ENCODE measurements around the gene OSBPL1A. TPM values are rescaled to one million over a fixed set of nuclear protein-coding genes. Genes with fewer than 3 reads are reported as not detected.
A peak's percentile ranks its signal among the peaks of the same experiment; 100 is the strongest.

Gene OSBPL1A
- total and polyA plus RNA-seq, 2 of the 8 experiments (the other 6 are each of a cell fraction or from before 2014, with no cell fraction given): 53.2 to 74.9 TPM

DNA sequence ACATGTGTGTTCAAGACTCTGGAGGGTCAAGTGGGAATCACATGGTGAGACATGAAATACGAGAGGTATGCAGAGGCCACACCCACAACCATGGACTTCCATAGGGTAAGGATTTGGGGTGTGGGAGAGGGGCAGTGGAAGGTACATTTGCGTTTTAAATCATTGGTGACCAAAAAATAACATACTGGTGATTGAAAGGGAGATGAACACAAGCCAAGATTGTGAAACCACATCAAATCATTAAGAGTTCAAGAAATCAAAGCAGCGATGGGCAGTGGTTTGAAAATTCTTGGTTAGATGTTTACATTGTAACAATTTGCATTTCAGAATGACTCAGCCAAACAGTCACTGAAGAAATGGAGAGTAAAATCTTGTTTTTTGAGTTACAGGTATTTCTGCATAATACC is 260.7 kb downstream of the OSBPL1A start:
- H3K4ac ChIP-seq (replicated peaks; ENCODE audit: insufficient read length, low read depth, low read length): no peak overlapping the region
- no peak overlapping the region for H3K9ac ChIP-seq (replicated peaks in 1 of 4; ENCODE audit: extremely low read depth in 1 of 4, low read depth in 3 of 4, low read length in 3 of 4)
- H2BK5ac ChIP-seq (ENCODE audit: low read depth, low read length): peak overlapping the region; percentile 13; the same call in 1 of the 2 replicates
- H3K4me1 ChIP-seq (replicated peaks in 1 of 4; ENCODE audit: control insufficient read depth in 3 of 4, insufficient read depth in 4 of 4, low read length in 3 of 4): peaks cover 0 to 12% (median 7%) of the 10 kb centered on the region in 4 experiments; a peak in 5 of 7 replicates
- no peak overlapping the region for H4K91ac ChIP-seq (replicated peaks; ENCODE audit: insufficient read length, low read length)
- TF ChIP-seq BRCA1 (IDR thresholded peaks at IDR 0.05; ENCODE audit: low read depth, low read length): no peak
- peak; percentile 56 for TF ChIP-seq MAFK (IDR thresholded peaks at IDR 0.05; ENCODE audit: low read depth, low read length)
- H2BK15ac ChIP-seq (ENCODE audit: low read length): no peak overlapping the region
- H2AFZ ChIP-seq (ENCODE audit: low read length): no peak overlapping the region
- no peak overlapping the region; a peak in 1 of 8 replicates for H3K4me3 ChIP-seq (ENCODE audit: extremely low read depth in 1 of 4, insufficient read depth in 2 of 4, low read depth in 3 of 4, low read length in 4 of 4)
- no peaks in the 10 kb centered on the region for H3K79me1 ChIP-seq (ENCODE audit: low read depth, low read length)
- H4K8ac ChIP-seq (ENCODE audit: extremely low read depth, insufficient read depth, low read length): no peak overlapping the region
- 88% methylated on average over 3 of the region's 3 CpGs; no CpG with 5 or more reads in 1 of the 2 experiments for WGBS, 2 experiments (ENCODE audit: extremely low coverage in 1 of 2, insufficient coverage in 1 of 2, insufficient read length in 1 of 2, insufficient replicate concordance in 2 of 2, low coverage in 1 of 2, low lambda C conversion rate in 2 of 2, missing lambda C conversion rate in 1 of 2)
- FAIRE-seq (peak; percentile 55), DNase-seq (ENCODE audit: low read depth in 1 of 2, low spot score in 2 of 2) (no peak)
- no peak overlapping the region for H2BK20ac ChIP-seq (ENCODE audit: low read length)
- H3K23ac ChIP-seq (ENCODE audit: insufficient read length): no peak overlapping the region
- H3K9me3 ChIP-seq (ENCODE audit: insufficient read depth in 2 of 2, low read depth in 1 of 2, low read length in 1 of 2): no peaks in the 10 kb centered on the region
- 0 out of 2 replicates have a peak overlapping the region, but pooled peaks have one; percentile 9 for H2AK5ac ChIP-seq (ENCODE audit: low read depth, low read length)
- H2BK120ac ChIP-seq (replicated peaks; ENCODE audit: low read depth, low read length): no peak overlapping the region
- H3K14ac ChIP-seq (ENCODE audit: insufficient read length): no peak overlapping the region
- 0 out of 4 replicates have a peak overlapping the region, but pooled peaks of 1 of the 2 experiments have one; percentile 8 for H3K4me2 ChIP-seq (ENCODE audit: insufficient read depth in 1 of 2, low read depth in 2 of 2, low read length in 2 of 2)
- H4K5ac ChIP-seq (ENCODE audit: insufficient read length, low read depth, low read length): no peak overlapping the region
- H3K18ac ChIP-seq (ENCODE audit: extremely low read depth, low read length): 0 out of 2 replicates have a peak overlapping the region, but pooled peaks have one; percentile 26
- CTCF ChIA-PET (ENCODE audit: partially characterized antibody): interaction anchor here (1.0 to 1.3 kb wide), 2 partner anchors 17 to 19 kb away, joined by 3 read pairs; no protein-coding TSS in a partner anchor
- POLR2A ChIA-PET (ENCODE audit: partially characterized antibody): interaction anchor here (0.6 to 0.7 kb wide), 2 partner anchors 92 to 297 kb away, joined by 3 read pairs; no protein-coding TSS in a partner anchor
- no peak overlapping the region for H3K56ac ChIP-seq (replicated peaks; ENCODE audit: insufficient read length, low read depth, low read length)
- H2BK12ac ChIP-seq (ENCODE audit: low read depth, low read length): no peak overlapping the region
- H3K27ac ChIP-seq (ENCODE audit: low read depth, low read length): no peak overlapping the region
- no peaks in the 10 kb centered on the region for H3K79me2 ChIP-seq (ENCODE audit: control insufficient read depth in 1 of 2, insufficient read depth in 2 of 2, low read length in 2 of 2)
- H3K23me2 ChIP-seq (ENCODE audit: low read depth, low read length): peaks cover 4% of the 10 kb centered on the region; the same call in 1 of the 2 replicates
- H3K36me3 ChIP-seq (ENCODE audit: control insufficient read depth in 2 of 4, insufficient read depth in 4 of 4, low read length in 3 of 4): peaks cover 0 to 4% (median 1%) of the 10 kb centered on the region in 4 experiments; a peak in 2 of 8 replicates
- no peaks in the 10 kb centered on the region for H3K27me3 ChIP-seq (replicated peaks in 1 of 4; ENCODE audit: control insufficient read depth in 3 of 4, extremely low read depth in 1 of 4, insufficient read depth in 3 of 4, low read length in 3 of 4)
- H4K20me1 ChIP-seq (replicated peaks in 1 of 2; ENCODE audit: control insufficient read depth in 1 of 2, insufficient read depth in 2 of 2, low read length in 2 of 2): no peaks in the 10 kb centered on the region
